ENCODE data around the gene TMEM79. TPM values are rescaled to one million over a fixed set of nuclear protein-coding genes. Genes with fewer than 3 reads are reported as not detected.

TMEM79 gene
- total and polyA plus RNA-seq, 2 experiments from 2014 or later: 0.97 to 1.5 TPM

GRCh38 chr1:156320560-156320959, 36.4 kb downstream of the TMEM79 start:
- H3K36me3 ChIP-seq (ENCODE audit: insufficient read depth): peaks cover 92% of the 10 kb centered on the region
- no peak overlapping the region for H3K4me3 Mint-ChIP-seq
- no peak for ATAC-seq
- H3K4me1 ChIP-seq (ENCODE audit: insufficient read depth): no peaks in the 10 kb centered on the region
- H3K27me3 Mint-ChIP-seq (ENCODE audit: insufficient read depth, low read depth, poor library complexity): no peaks in the 10 kb centered on the region
- H4K20me1 ChIP-seq (replicated peaks; ENCODE audit: insufficient read depth): peaks cover 40% of the 10 kb centered on the region
- peaks cover 11% of the 10 kb centered on the region for H3K79me2 ChIP-seq (replicated peaks; ENCODE audit: insufficient read depth)
- H3K27ac Mint-ChIP-seq: no peak overlapping the region
- no peak overlapping the region for H3K4me2 ChIP-seq
- no peaks in the 10 kb centered on the region for H3K9me3 Mint-ChIP-seq
- no peak overlapping the region for H2AFZ ChIP-seq
- peaks cover 61% of the 10 kb centered on the region for H3F3A ChIP-seq (replicated peaks; ENCODE audit: low read depth)
- no peaks in the 10 kb centered on the region for H3K9me2 ChIP-seq (ENCODE audit: insufficient read depth)
- no peaks in the 10 kb centered on the region for H3K4me1 Mint-ChIP-seq
- no peak for DNase-seq (ENCODE audit: low spot score)
- H3K36me3 Mint-ChIP-seq (ENCODE audit: low read depth): peaks cover 96% of the 10 kb centered on the region
- TF ChIP-seq, protein P1, sequence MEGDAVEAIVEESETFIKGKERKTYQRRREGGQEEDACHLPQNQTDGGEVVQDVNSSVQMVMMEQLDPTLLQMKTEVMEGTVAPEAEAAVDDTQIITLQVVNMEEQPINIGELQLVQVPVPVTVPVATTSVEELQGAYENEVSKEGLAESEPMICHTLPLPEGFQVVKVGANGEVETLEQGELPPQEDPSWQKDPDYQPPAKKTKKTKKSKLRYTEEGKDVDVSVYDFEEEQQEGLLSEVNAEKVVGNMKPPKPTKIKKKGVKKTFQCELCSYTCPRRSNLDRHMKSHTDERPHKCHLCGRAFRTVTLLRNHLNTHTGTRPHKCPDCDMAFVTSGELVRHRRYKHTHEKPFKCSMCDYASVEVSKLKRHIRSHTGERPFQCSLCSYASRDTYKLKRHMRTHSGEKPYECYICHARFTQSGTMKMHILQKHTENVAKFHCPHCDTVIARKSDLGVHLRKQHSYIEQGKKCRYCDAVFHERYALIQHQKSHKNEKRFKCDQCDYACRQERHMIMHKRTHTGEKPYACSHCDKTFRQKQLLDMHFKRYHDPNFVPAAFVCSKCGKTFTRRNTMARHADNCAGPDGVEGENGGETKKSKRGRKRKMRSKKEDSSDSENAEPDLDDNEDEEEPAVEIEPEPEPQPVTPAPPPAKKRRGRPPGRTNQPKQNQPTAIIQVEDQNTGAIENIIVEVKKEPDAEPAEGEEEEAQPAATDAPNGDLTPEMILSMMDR (conservative IDR thresholded peaks at IDR 0.05; ENCODE audit: low read depth in 2 of 2): no peak
- TF ChIP-seq ETS1 (IDR thresholded peaks at IDR 0.05) (no peak), CREB1 (CRISPR knock-in tag; IDR thresholded peaks at IDR 0.05; ENCODE audit: low read depth) (no peak), ZNF331 (CRISPR knock-in tag; IDR thresholded peaks at IDR 0.05; ENCODE audit: low read depth) (no peak), STAT1 (IDR thresholded peaks at IDR 0.05; ENCODE audit: unreplicated experiment) (no peak), EZH2phosphoT487 (IDR thresholded peaks at IDR 0.05; ENCODE audit: unreplicated experiment) (no peak), POLR2AphosphoS5 (IDR thresholded peaks at IDR 0.05; ENCODE audit: low read depth) (no peak), NANOG (IDR thresholded peaks at IDR 0.05; ENCODE audit: borderline replicate concordance) (no peak), EZH2 (IDR thresholded peaks at IDR 0.05; ENCODE audit: low read depth, unreplicated experiment) (no peak), JUNB (IDR thresholded peaks at IDR 0.05; ENCODE audit: unreplicated experiment) (no peak), ZNF114 (CRISPR knock-in tag; IDR thresholded peaks at IDR 0.05) (no peak)
- TF ChIP-seq, protein P2, sequence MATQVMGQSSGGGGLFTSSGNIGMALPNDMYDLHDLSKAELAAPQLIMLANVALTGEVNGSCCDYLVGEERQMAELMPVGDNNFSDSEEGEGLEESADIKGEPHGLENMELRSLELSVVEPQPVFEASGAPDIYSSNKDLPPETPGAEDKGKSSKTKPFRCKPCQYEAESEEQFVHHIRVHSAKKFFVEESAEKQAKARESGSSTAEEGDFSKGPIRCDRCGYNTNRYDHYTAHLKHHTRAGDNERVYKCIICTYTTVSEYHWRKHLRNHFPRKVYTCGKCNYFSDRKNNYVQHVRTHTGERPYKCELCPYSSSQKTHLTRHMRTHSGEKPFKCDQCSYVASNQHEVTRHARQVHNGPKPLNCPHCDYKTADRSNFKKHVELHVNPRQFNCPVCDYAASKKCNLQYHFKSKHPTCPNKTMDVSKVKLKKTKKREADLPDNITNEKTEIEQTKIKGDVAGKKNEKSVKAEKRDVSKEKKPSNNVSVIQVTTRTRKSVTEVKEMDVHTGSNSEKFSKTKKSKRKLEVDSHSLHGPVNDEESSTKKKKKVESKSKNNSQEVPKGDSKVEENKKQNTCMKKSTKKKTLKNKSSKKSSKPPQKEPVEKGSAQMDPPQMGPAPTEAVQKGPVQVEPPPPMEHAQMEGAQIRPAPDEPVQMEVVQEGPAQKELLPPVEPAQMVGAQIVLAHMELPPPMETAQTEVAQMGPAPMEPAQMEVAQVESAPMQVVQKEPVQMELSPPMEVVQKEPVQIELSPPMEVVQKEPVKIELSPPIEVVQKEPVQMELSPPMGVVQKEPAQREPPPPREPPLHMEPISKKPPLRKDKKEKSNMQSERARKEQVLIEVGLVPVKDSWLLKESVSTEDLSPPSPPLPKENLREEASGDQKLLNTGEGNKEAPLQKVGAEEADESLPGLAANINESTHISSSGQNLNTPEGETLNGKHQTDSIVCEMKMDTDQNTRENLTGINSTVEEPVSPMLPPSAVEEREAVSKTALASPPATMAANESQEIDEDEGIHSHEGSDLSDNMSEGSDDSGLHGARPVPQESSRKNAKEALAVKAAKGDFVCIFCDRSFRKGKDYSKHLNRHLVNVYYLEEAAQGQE (IDR thresholded peaks at IDR 0.05; ENCODE audit: unreplicated experiment): no peak
- TF ChIP-seq, protein P3, sequence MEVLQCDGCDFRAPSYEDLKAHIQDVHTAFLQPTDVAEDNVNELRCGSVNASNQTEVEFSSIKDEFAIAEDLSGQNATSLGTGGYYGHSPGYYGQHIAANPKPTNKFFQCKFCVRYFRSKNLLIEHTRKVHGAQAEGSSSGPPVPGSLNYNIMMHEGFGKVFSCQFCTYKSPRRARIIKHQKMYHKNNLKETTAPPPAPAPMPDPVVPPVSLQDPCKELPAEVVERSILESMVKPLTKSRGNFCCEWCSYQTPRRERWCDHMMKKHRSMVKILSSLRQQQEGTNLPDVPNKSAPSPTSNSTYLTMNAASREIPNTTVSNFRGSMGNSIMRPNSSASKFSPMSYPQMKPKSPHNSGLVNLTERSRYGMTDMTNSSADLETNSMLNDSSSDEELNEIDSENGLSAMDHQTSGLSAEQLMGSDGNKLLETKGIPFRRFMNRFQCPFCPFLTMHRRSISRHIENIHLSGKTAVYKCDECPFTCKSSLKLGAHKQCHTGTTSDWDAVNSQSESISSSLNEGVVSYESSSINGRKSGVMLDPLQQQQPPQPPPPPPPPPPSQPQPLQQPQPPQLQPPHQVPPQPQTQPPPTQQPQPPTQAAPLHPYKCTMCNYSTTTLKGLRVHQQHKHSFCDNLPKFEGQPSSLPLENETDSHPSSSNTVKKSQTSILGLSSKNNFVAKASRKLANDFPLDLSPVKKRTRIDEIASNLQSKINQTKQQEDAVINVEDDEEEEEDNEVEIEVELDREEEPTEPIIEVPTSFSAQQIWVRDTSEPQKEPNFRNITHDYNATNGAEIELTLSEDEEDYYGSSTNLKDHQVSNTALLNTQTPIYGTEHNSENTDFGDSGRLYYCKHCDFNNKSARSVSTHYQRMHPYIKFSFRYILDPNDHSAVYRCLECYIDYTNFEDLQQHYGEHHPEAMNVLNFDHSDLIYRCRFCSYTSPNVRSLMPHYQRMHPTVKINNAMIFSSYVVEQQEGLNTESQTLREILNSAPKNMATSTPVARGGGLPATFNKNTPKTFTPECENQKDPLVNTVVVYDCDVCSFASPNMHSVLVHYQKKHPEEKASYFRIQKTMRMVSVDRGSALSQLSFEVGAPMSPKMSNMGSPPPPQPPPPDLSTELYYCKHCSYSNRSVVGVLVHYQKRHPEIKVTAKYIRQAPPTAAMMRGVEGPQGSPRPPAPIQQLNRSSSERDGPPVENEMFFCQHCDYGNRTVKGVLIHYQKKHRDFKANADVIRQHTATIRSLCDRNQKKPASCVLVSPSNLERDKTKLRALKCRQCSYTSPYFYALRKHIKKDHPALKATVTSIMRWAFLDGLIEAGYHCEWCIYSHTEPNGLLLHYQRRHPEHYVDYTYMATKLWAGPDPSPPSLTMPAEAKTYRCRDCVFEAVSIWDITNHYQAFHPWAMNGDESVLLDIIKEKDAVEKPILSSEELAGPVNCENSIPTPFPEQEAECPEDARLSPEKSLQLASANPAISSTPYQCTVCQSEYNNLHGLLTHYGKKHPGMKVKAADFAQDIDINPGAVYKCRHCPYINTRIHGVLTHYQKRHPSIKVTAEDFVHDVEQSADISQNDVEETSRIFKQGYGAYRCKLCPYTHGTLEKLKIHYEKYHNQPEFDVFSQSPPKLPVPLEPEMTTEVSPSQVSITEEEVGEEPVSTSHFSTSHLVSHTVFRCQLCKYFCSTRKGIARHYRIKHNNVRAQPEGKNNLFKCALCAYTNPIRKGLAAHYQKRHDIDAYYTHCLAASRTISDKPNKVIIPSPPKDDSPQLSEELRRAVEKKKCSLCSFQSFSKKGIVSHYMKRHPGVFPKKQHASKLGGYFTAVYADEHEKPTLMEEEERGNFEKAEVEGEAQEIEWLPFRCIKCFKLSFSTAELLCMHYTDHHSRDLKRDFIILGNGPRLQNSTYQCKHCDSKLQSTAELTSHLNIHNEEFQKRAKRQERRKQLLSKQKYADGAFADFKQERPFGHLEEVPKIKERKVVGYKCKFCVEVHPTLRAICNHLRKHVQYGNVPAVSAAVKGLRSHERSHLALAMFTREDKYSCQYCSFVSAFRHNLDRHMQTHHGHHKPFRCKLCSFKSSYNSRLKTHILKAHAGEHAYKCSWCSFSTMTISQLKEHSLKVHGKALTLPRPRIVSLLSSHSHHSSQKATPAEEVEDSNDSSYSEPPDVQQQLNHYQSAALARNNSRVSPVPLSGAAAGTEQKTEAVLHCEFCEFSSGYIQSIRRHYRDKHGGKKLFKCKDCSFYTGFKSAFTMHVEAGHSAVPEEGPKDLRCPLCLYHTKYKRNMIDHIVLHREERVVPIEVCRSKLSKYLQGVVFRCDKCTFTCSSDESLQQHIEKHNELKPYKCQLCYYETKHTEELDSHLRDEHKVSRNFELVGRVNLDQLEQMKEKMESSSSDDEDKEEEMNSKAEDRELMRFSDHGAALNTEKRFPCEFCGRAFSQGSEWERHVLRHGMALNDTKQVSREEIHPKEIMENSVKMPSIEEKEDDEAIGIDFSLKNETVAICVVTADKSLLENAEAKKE (CRISPR knock-in tag; IDR thresholded peaks at IDR 0.05): no peak
- no peak overlapping the region for H3K4me3 ChIP-seq
- H3K27me3 ChIP-seq (ENCODE audit: insufficient read depth): no peaks in the 10 kb centered on the region
- H3K27ac ChIP-seq (ENCODE audit: low read depth): no peak overlapping the region

Data from GM23338 (cell line).